Panc1 (cell line): ENCODE results near the gene CTNNBIP1.
"Not testable (repeated sequence)": the region's sequence is repeated elsewhere in the genome, so short reads cannot be mapped to it uniquely, and the experiment has no call there.

Experiments
- CTCF ChIP-seq: fragments of 450-650 bp; IDR thresholded peaks from 2 replicates; pipeline ENCODE4 v1.5.1; 2017; ENCODE audit warnings: mild to moderate bottlenecking
- POLR2AphosphoS5 ChIP-seq: IDR thresholded peaks from 2 replicates; pipeline ENCODE4 v1.6.1; 2012; ENCODE audit warnings: mild to moderate bottlenecking, low read depth, low read length, moderate library complexity
- REST ChIP-seq, 2 experiments: IDR thresholded peaks; 2 replicates each; pipeline ENCODE4 v1.6.1; 2011 to 2012; ENCODE audit warnings: low read depth in 2 of 2, control low read depth in 1 of 2, low read length in 1 of 2, mild to moderate bottlenecking in 1 of 2, moderate library complexity in 1 of 2; ENCODE audit not compliant: insufficient read depth in 1 of 2
- TCF7L2 ChIP-seq: IDR thresholded peaks from 2 replicates; pipeline ENCODE4 v1.6.1; 2011; ENCODE audit warnings: mild to moderate bottlenecking, low read depth, low read length, inconsistent platforms

- not testable (repeated sequence) for TF ChIP-seq CTCF; REST (IDR thresholded peaks at IDR 0.05; ENCODE audit: insufficient read depth in 1 of 2, low read depth in 2 of 2, low read length in 1 of 2); POLR2AphosphoS5; TCF7L2
Observed at GRCh38 chr1:9803003-9803918, 106.8 kb downstream of the CTNNBIP1 start.
